Endothelial cell of umbilical vein (primary cell): ENCODE measurements around the gene FAM193B. TPM values are rescaled to one million over a fixed set of nuclear protein-coding genes. Genes with fewer than 3 reads are reported as not detected.

Source experiments
- BruUV-seq: library from RNA; stranded (reverse); fragments of 400-500 nt; replicated peaks from 2 replicates; lab custom pipeline; 2021; lab: Mats Ljungman, UMichigan
- CTCF ChIA-PET: fragments of 300-600, 350-600 bp; sonication (Branson Sonifier 250); formaldehyde crosslinking; loops from one replicate; lab custom pipeline; 2021; ENCODE audit warnings: antibody characterized with exemption, inconsistent platforms; lab: Charles Lee
- POLR2A ChIA-PET: fragments of 300-600, 350-600 bp; sonication (Branson Sonifier 250); formaldehyde crosslinking; loops from one replicate; lab custom pipeline; 2021; ENCODE audit warnings: antibody characterized with exemption, inconsistent platforms; lab: Charles Lee
- DNase-seq: peaks from one replicate; pipeline ENCODE4 v3.0.0-alpha.2; 2011; ENCODE audit warnings: low read depth, low spot score
- FAIRE-seq: peaks from 2 replicates; lab custom pipeline; 2011; peaks lifted over from hg19 to GRCh38; lab: Jason Lieb, UNC
- H2AFZ ChIP-seq: 2 replicates; pipeline ENCODE4 v1.6.0; 2012; ENCODE audit warnings: low read depth, low read length, control low read depth, inconsistent platforms
- H3K27ac ChIP-seq: 2 replicates; pipeline ENCODE4 v1.5.1; 2011; ENCODE audit warnings: low read depth, mild to moderate bottlenecking, control low read depth, low read length, moderate library complexity; ENCODE audit not compliant: insufficient read depth
- H3K27me3 ChIP-seq, 2 experiments: 2 replicates each; pipeline versions ENCODE4 v1.6.0 to v1.6.1; 2011; ENCODE audit warnings: low read length in 2 of 2, mixed read lengths in 1 of 2; ENCODE audit not compliant: control insufficient read depth in 2 of 2, insufficient read depth in 2 of 2
- H3K36me3 ChIP-seq, 2 experiments: 2 replicates in 1 of 2; 3 replicates in 1 of 2; pipeline ENCODE4 v1.5.1; 2011; ENCODE audit warnings: low read length in 2 of 2, mild to moderate bottlenecking in 1 of 2, moderate library complexity in 1 of 2; ENCODE audit not compliant: control insufficient read depth in 2 of 2, insufficient read depth in 2 of 2; ENCODE audit errors: extremely low read depth in 1 of 2
- H3K4me1 ChIP-seq: 3 replicates; pipeline ENCODE4 v1.5.1; 2011; ENCODE audit warnings: mild to moderate bottlenecking, low read length; ENCODE audit not compliant: control insufficient read depth, insufficient read depth; ENCODE audit errors: extremely low read depth
- H3K4me2 ChIP-seq: 2 replicates; pipeline ENCODE4 v1.6.1; 2011; ENCODE audit warnings: low read length, control low read depth, mixed read lengths; ENCODE audit not compliant: insufficient read depth
- H3K4me3 ChIP-seq, 3 experiments: fragments of 200-600 bp in 1 of 3; sonication (generic), shearing (Covaris generic) in 1 of 3; replicated peaks in 1 of 3; 2 replicates each; pipeline ENCODE4 v1.5.1; 2011 to 2016; ENCODE audit warnings: control low read depth in 3 of 3, low read length in 3 of 3, mild to moderate bottlenecking in 2 of 3, inconsistent platforms in 1 of 3, low read depth in 1 of 3, moderate library complexity in 1 of 3; ENCODE audit not compliant: insufficient read depth in 1 of 3
- H3K79me2 ChIP-seq: 2 replicates; pipeline ENCODE4 v1.6.0; 2012; ENCODE audit warnings: low read length, inconsistent platforms; ENCODE audit not compliant: control insufficient read depth, insufficient read depth
- H3K9ac ChIP-seq: replicated peaks from 2 replicates; pipeline ENCODE3; 2011; ENCODE audit warnings: low read length, control low read depth; ENCODE audit not compliant: insufficient read depth; ENCODE audit errors: extremely low read depth
- H3K9me1 ChIP-seq: replicated peaks from 3 replicates; pipeline ENCODE4 v1.6.0; 2011; ENCODE audit warnings: mild to moderate bottlenecking, low read length; ENCODE audit not compliant: control insufficient read depth, insufficient read depth; ENCODE audit errors: extremely low read depth
- H3K9me3 ChIP-seq: replicated peaks from 2 replicates; pipeline ENCODE4 v1.5.1; 2012; ENCODE audit warnings: low read length, inconsistent platforms; ENCODE audit not compliant: control insufficient read depth, insufficient read depth
- H4K20me1 ChIP-seq: replicated peaks from 2 replicates; pipeline ENCODE3; 2011; ENCODE audit warnings: mild to moderate bottlenecking, low read length; ENCODE audit not compliant: control insufficient read depth, insufficient read depth; ENCODE audit errors: extremely low read depth
- CTCF ChIP-seq, 2 donors: IDR thresholded peaks; 1 replicate in 1 of 2; 2 replicates in 1 of 2; pipeline ENCODE4 v1.5.1; 2011; ENCODE audit warnings: low read length in 2 of 2, mild to moderate bottlenecking in 2 of 2, moderate library complexity in 2 of 2, control low read depth in 1 of 2, inconsistent platforms in 1 of 2, low read depth in 1 of 2; ENCODE audit not compliant: insufficient read depth in 1 of 2; ENCODE audit errors: extremely low read depth in 1 of 2
- EZH2 ChIP-seq: IDR thresholded peaks from 2 replicates; pipeline ENCODE4 v1.6.1; 2012; ENCODE audit warnings: borderline replicate concordance, low read depth, mild to moderate bottlenecking, moderate library complexity, low read length, inconsistent platforms; ENCODE audit not compliant: severe bottlenecking
- FOS ChIP-seq: IDR thresholded peaks from 2 replicates; pipeline ENCODE4 v1.6.1; 2011; ENCODE audit warnings: mild to moderate bottlenecking, low read length, moderate library complexity, borderline replicate concordance; ENCODE audit not compliant: insufficient read depth
- GATA2 ChIP-seq: IDR thresholded peaks from 2 replicates; pipeline ENCODE4 v1.7.0; 2011; ENCODE audit warnings: low read depth, mild to moderate bottlenecking, moderate library complexity, mixed read lengths, low read length; ENCODE audit not compliant: insufficient read length, insufficient read depth
- JUN ChIP-seq: IDR thresholded peaks from 2 replicates; pipeline ENCODE4 v1.6.1; 2011; ENCODE audit warnings: borderline replicate concordance, low read depth; ENCODE audit not compliant: insufficient read length, insufficient read depth
- MAX ChIP-seq: IDR thresholded peaks from 2 replicates; pipeline ENCODE4 v1.6.1; 2011; ENCODE audit not compliant: insufficient read depth, insufficient read length
- MYC ChIP-seq: IDR thresholded peaks from one replicate; pipeline ENCODE4 v1.6.1; 2011; ENCODE audit warnings: mild to moderate bottlenecking, low read depth, low read length
- POLR2A ChIP-seq: IDR thresholded peaks from 2 replicates; pipeline ENCODE4 v1.6.1; 2012; ENCODE audit warnings: low read depth, mild to moderate bottlenecking, control low read depth, low read length
- POLR2AphosphoS5 ChIP-seq: IDR thresholded peaks from 2 replicates; pipeline ENCODE4 v1.6.1; 2012; ENCODE audit warnings: low read depth, mild to moderate bottlenecking, control low read depth, low read length, moderate library complexity; ENCODE audit not compliant: insufficient read depth
- dilution Hi-C: fragments of 300-500 bp; cut with MboI; formaldehyde crosslinking; loops from one replicate; pipeline ENCODE4 v1.15.0; 2019; ENCODE audit warnings: low sequenced_read_pairs; ENCODE audit not compliant: extremely low pct_ligation_motif_present
- intact Hi-C: fragments of 100-400 bp; cut with micrococcal nuclease; formaldehyde crosslinking; loops from one replicate; pipeline ENCODE4 v1.10.0; 2022
- polyA plus RNA-seq, 4 experiments: library from polyadenylated mRNA; depleted of rRNA in 3 of 4; stranded (reverse) in 3 of 4; unstranded in 1 of 4; fragments of >200 nt; gene quantifications; 2 replicates each; pipeline versions ENCODE4 v1.2.1 to v1.2.3, GENCODE V29; 2011 to 2012; ENCODE audit warnings: missing spikeins in 1 of 4
- total RNA-seq: library from RNA; stranded (reverse); gene quantifications from 2 replicates; pipeline ENCODE4 v1.2.3, GENCODE V29; 2021

Gene FAM193B
- total and polyA plus RNA-seq, 2 donors (not counting 3 experiments of a cell fraction or from before 2014, with no cell fraction given) = 57.9 to 75.7 TPM

DNA sequence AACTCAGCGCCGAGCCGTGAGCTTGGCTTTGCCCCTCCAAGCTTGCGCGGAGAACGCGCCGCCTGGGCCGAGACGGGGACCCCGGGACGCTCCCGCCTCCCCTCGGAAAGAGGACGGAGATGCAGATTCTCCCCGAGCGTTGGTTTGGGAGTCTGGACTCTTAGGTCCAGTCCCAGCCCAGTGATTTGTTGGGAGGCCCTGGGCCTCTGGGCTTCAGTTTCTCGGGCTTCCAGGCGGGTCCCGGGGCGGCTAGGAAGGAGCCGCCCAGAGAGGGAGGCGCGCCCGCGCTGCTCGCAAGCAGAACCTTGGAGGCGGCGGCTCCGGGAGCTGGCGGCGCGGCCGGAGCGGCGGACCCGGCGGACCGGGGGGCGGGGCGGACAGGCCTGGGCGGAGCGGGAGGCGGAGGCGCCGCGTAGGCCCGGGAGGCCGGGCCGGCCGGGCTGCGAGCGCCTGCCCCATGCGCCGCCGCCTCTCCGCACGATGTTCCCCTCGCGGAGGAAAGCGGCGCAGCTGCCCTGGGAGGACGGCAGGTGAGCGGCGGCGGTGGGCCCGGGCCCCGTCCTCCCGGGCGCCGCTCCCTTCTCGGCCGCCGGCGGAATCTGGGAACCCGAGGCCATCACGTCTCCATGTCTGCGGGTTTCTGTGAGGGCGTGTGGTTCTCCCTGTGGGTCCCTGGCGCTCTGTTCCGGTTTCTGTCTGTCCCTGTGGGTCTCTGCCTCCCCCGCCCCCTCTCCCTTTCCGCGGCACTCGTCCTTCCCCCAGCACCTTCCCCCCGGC lies 45.6 kb upstream of the FAM193B start, which contains the start of gene B4GALT7:
Gene B4GALT7, plus strand, starts transcription at position 402 of the 777 bp plus-strand sequence. Its CDS starts 79 bp downstream, at position 481.
- CTCF ChIA-PET = interaction anchor here (1.3 to 2.2 kb wide), 2 partner anchors 7 to 39 kb away, joined by 5 to 17 read pairs; no protein-coding TSS in a partner anchor

DNA sequence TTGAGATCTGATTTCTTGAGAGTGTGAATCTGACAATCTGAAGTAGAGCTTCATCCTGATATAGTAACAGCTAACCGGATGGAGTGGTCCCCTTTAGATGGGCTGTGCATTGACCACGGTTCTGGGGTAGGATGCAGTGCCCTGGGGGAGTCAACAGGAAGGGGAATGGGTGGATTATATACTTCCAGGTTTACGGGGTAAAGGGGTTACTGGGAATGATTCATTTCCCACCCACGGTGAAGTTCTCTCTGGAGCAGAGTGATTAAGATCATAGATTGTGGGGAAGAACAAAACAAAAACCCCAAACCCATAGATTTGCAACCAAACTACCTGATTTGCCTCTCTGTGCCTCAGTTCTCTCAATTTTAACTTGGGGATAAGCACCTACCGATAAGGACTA lies 44.1 kb upstream of the FAM193B start:
- H3K9ac ChIP-seq = no peak overlapping the region
- no peaks in the 10 kb centered on the region for H3K9me3 ChIP-seq
- no peaks in the 10 kb centered on the region for H4K20me1 ChIP-seq
- H3K27me3 ChIP-seq = no peaks in the 10 kb centered on the region
- no TSS peak for BruUV-seq
- peaks cover 14% of the 10 kb centered on the region for H3K79me2 ChIP-seq
- peak overlapping the region; percentile 39 for H3K4me2 ChIP-seq
- peak; percentile 69 for TF ChIP-seq FOS
- TF ChIP-seq MAX = no peak
- peak; percentile 73 for TF ChIP-seq GATA2
- TF ChIP-seq CTCF (IDR thresholded peaks at IDR 0.05; ENCODE audit: extremely low read depth in 1 of 2, insufficient read depth in 1 of 2, low read depth in 1 of 2, low read length in 2 of 2) = no peak
- TF ChIP-seq POLR2AphosphoS5 = no peak
- TF ChIP-seq JUN = no peak
- TF ChIP-seq POLR2A = peak; percentile 32
- no peak for TF ChIP-seq EZH2
- ChIA-PET POLR2A (no interaction called here), CTCF (interaction anchor here (1.4 to 2.2 kb wide), 2 partner anchors 9 to 11 kb away, joined by 4 to 17 read pairs; no protein-coding TSS in a partner anchor)
- no peak overlapping the region for H3K4me3 ChIP-seq
- dilution Hi-C loops (no loop called here), intact Hi-C loops (loop anchor here (10.0 kb wide), 1 partner anchor 1214 kb away; the partner anchor contains the start of genes HIGD2A and NOP16)
- H3K27ac ChIP-seq = no peak overlapping the region
- DNase-seq (peak; percentile 38), FAIRE-seq (peak; percentile 56)
- peaks cover 16 to 31% of the 10 kb centered on the region in 2 experiments for H3K36me3 ChIP-seq
- no peak overlapping the region for H2AFZ ChIP-seq
- no peaks in the 10 kb centered on the region for H3K9me1 ChIP-seq
- peaks cover 15% of the 10 kb centered on the region for H3K4me1 ChIP-seq

More for the DNA sequence above, 45.6 kb upstream of the FAM193B start, which contains the start of gene B4GALT7:
- H3K9me1 ChIP-seq = no peaks in the 10 kb centered on the region
- POLR2A ChIA-PET = interaction anchor here (1.1 kb wide), 1 partner anchor 14 kb away, joined by 6 read pairs; no protein-coding TSS in a partner anchor
- TF ChIP-seq POLR2AphosphoS5 (peak; percentile 94), GATA2 (no peak), MAX (no peak), JUN (no peak), MYC (no peak), POLR2A (peak; percentile 94), FOS (no peak)
- peak within 1 kb of the TSS; percentile 86 for H3K4me2 ChIP-seq
- dilution Hi-C loops = no loop called here
- peak; percentile 73 for DNase-seq
- H3K4me3 ChIP-seq = peak within 1 kb of the TSS; percentile 73 to 90 (median 77)
- no peaks in the 10 kb centered on the region for H3K9me3 ChIP-seq
- peak; percentile 31 for FAIRE-seq
- H3K79me2 ChIP-seq = peaks cover 5% of the 10 kb centered on the region
- TSS peak; percentile 45 for BruUV-seq
- no peaks in the 10 kb centered on the region for H3K27me3 ChIP-seq
- H2AFZ ChIP-seq = peak within 1 kb of the TSS; percentile 87
- peaks cover 14% of the 10 kb centered on the region for H3K4me1 ChIP-seq
- H3K9ac ChIP-seq = peak within 1 kb of the TSS; percentile 87
- peaks cover 5 to 18% of the 10 kb centered on the region in 2 experiments for H3K36me3 ChIP-seq
- intact Hi-C loops = loop anchor here (1.0 to 10.0 kb wide), 4 partner anchors 8 to 1215 kb away; partner anchors contain the start of genes HIGD2A, NHP2, NOP16 and TMED9
- H3K27ac ChIP-seq = peak within 1 kb of the TSS; percentile 61
- H4K20me1 ChIP-seq = no peaks in the 10 kb centered on the region
